NT2/D1 (cell line): ENCODE measurements around the gene NDC1.

Experiments used
- SUZ12 ChIP-seq: IDR thresholded peaks from 2 replicates; pipeline ENCODE4 v1.6.1; 2011; ENCODE audit not compliant: insufficient read length, insufficient read depth; ENCODE audit errors: extremely low read depth
- YY1 ChIP-seq: IDR thresholded peaks from 2 replicates; pipeline ENCODE4 v1.6.1; 2011; ENCODE audit not compliant: insufficient read length, insufficient read depth
- ZNF274 ChIP-seq: IDR thresholded peaks from 2 replicates; pipeline ENCODE4 v1.6.1; 2011; ENCODE audit warnings: mild to moderate bottlenecking, low read depth, low read length

GRCh38 chr1:53792806-53793205 lies 45.3 kb downstream of the NDC1 start:
- no peak for TF ChIP-seq SUZ12
- TF ChIP-seq YY1 = no peak
- no peak for TF ChIP-seq ZNF274
